ENCODE measurements around the gene SDC3.

Gene SDC3

GRCh38 chr1:30929135-30929889 is 20.8 kb upstream of the SDC3 start:
- Histone ChIP-seq H3K4me1 (ENCODE audit: control insufficient read depth in 1 of 2, insufficient read depth in 2 of 2, low read length in 2 of 2) (no peaks in the 10 kb centered on the region), H3K9me3 (ENCODE audit: control insufficient read depth in 1 of 2, low read length in 2 of 2) (no peaks in the 10 kb centered on the region), H3K27ac (ENCODE audit: low read depth, low read length) (no peak overlapping the region), H3K4me3 (ENCODE audit: low read depth in 1 of 2, low read length in 2 of 2) (no peak overlapping the region), H3K36me3 (ENCODE audit: control insufficient read depth in 1 of 2, insufficient read depth in 2 of 2, low read length in 2 of 2) (peaks cover 14 to 17% of the 10 kb centered on the region in 2 donors), H3K27me3 (ENCODE audit: control insufficient read depth in 1 of 2, insufficient read depth in 2 of 2, low read length in 2 of 2) (no peaks in the 10 kb centered on the region), H3K9ac (ENCODE audit: low read depth in 1 of 2, low read length in 2 of 2) (no peak overlapping the region)

GRCh38 chr1:30928789-30929134 is 20.2 kb upstream of the SDC3 start:
- peaks cover 9 to 12% of the 10 kb centered on the region in 2 donors for H3K36me3 ChIP-seq (ENCODE audit: control insufficient read depth in 1 of 2, insufficient read depth in 2 of 2, low read length in 2 of 2)
- no peak overlapping the region for H3K9ac ChIP-seq (ENCODE audit: low read depth in 1 of 2, low read length in 2 of 2)
- no peak overlapping the region for H3K4me3 ChIP-seq (ENCODE audit: low read depth in 1 of 2, low read length in 2 of 2)
- H3K4me1 ChIP-seq (ENCODE audit: control insufficient read depth in 1 of 2, insufficient read depth in 2 of 2, low read length in 2 of 2): no peaks in the 10 kb centered on the region
- no peaks in the 10 kb centered on the region for H3K9me3 ChIP-seq (ENCODE audit: control insufficient read depth in 1 of 2, low read length in 2 of 2)
- no peaks in the 10 kb centered on the region for H3K27me3 ChIP-seq (ENCODE audit: control insufficient read depth in 1 of 2, insufficient read depth in 2 of 2, low read length in 2 of 2)
- H3K27ac ChIP-seq (ENCODE audit: low read depth, low read length): no peak overlapping the region

- no peak overlapping the region for H3K9ac ChIP-seq (ENCODE audit: low read depth in 1 of 2, low read length in 2 of 2)
- H3K27ac ChIP-seq (ENCODE audit: low read depth, low read length): no peak overlapping the region
- H3K4me3 ChIP-seq (ENCODE audit: low read depth in 1 of 2, low read length in 2 of 2): no peak overlapping the region
- peaks cover 3 to 6% of the 10 kb centered on the region in 2 donors for H3K36me3 ChIP-seq (ENCODE audit: control insufficient read depth in 1 of 2, insufficient read depth in 2 of 2, low read length in 2 of 2)
- H3K4me1 ChIP-seq (ENCODE audit: control insufficient read depth in 1 of 2, insufficient read depth in 2 of 2, low read length in 2 of 2): no peaks in the 10 kb centered on the region
- H3K9me3 ChIP-seq (ENCODE audit: control insufficient read depth in 1 of 2, low read length in 2 of 2): no peaks in the 10 kb centered on the region
- no peaks in the 10 kb centered on the region for H3K27me3 ChIP-seq (ENCODE audit: control insufficient read depth in 1 of 2, insufficient read depth in 2 of 2, low read length in 2 of 2)
Measured at GRCh38 chr1:30928171-30928570, 19.6 kb upstream of the SDC3 start.

DNA sequence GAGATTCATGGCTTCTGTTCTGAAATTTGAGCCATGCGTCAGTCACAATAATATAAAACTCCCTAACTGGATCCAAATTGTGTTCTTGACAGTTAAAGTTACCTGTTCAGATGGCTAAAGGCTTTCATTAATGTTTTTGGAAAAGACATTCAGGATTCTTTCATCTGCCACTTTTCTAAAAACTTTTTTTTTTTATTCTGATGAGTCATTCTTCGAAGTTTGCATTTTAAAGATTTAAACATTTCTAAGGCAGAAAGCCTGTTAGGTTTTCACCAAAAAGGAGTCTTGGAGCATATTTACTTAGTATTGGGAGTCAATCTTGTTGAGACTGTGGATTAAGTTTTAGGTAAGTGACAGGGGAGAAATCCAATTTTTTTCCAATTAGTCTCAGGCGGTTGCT is 18.9 kb upstream of the SDC3 start:
- H3K27ac ChIP-seq (ENCODE audit: low read depth, low read length): no peak overlapping the region
- H3K27me3 ChIP-seq (ENCODE audit: control insufficient read depth in 1 of 2, insufficient read depth in 2 of 2, low read length in 2 of 2): no peaks in the 10 kb centered on the region
- H3K4me1 ChIP-seq (ENCODE audit: control insufficient read depth in 1 of 2, insufficient read depth in 2 of 2, low read length in 2 of 2): no peaks in the 10 kb centered on the region
- no peaks in the 10 kb centered on the region for H3K36me3 ChIP-seq (ENCODE audit: control insufficient read depth in 1 of 2, insufficient read depth in 2 of 2, low read length in 2 of 2)
- H3K4me3 ChIP-seq (ENCODE audit: low read depth in 1 of 2, low read length in 2 of 2): no peak overlapping the region
- no peaks in the 10 kb centered on the region for H3K9me3 ChIP-seq (ENCODE audit: control insufficient read depth in 1 of 2, low read length in 2 of 2)
- no peak overlapping the region for H3K9ac ChIP-seq (ENCODE audit: low read depth in 1 of 2, low read length in 2 of 2)

DNA sequence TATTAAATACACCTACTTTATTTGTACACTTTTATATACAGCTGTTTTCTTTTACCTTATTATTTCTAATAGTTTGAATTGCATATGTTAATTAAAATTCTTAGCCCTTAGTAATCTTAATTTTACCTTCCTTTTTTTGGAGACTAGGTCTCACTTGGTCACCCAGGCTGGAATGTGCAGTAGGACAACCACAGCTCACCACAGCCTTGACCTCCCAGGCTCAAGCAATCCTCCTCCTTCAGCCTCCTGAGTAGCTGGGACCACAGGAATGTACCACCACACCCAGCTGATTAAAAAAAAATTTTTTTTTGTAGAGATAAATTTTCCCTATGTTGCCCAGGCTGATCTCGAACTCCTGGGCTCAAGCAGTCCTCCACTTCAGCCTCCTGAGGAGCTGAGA is 15.0 kb upstream of the SDC3 start:
- Histone ChIP-seq H3K9ac (ENCODE audit: low read depth in 1 of 2, low read length in 2 of 2) (no peak overlapping the region), H3K4me1 (ENCODE audit: control insufficient read depth in 1 of 2, insufficient read depth in 2 of 2, low read length in 2 of 2) (no peaks in the 10 kb centered on the region), H3K36me3 (ENCODE audit: control insufficient read depth in 1 of 2, insufficient read depth in 2 of 2, low read length in 2 of 2) (no peaks in the 10 kb centered on the region), H3K9me3 (ENCODE audit: control insufficient read depth in 1 of 2, low read length in 2 of 2) (no peaks in the 10 kb centered on the region), H3K27me3 (ENCODE audit: control insufficient read depth in 1 of 2, insufficient read depth in 2 of 2, low read length in 2 of 2) (no peaks in the 10 kb centered on the region), H3K27ac (ENCODE audit: low read depth, low read length) (no peak overlapping the region), H3K4me3 (ENCODE audit: low read depth in 1 of 2, low read length in 2 of 2) (no peak overlapping the region)

GRCh38 chr1:30920827-30921226 is 12.3 kb upstream of the SDC3 start:
- H3K27ac ChIP-seq (ENCODE audit: low read depth, low read length): no peak overlapping the region
- H3K4me1 ChIP-seq (ENCODE audit: control insufficient read depth in 1 of 2, insufficient read depth in 2 of 2, low read length in 2 of 2): no peaks in the 10 kb centered on the region

DNA sequence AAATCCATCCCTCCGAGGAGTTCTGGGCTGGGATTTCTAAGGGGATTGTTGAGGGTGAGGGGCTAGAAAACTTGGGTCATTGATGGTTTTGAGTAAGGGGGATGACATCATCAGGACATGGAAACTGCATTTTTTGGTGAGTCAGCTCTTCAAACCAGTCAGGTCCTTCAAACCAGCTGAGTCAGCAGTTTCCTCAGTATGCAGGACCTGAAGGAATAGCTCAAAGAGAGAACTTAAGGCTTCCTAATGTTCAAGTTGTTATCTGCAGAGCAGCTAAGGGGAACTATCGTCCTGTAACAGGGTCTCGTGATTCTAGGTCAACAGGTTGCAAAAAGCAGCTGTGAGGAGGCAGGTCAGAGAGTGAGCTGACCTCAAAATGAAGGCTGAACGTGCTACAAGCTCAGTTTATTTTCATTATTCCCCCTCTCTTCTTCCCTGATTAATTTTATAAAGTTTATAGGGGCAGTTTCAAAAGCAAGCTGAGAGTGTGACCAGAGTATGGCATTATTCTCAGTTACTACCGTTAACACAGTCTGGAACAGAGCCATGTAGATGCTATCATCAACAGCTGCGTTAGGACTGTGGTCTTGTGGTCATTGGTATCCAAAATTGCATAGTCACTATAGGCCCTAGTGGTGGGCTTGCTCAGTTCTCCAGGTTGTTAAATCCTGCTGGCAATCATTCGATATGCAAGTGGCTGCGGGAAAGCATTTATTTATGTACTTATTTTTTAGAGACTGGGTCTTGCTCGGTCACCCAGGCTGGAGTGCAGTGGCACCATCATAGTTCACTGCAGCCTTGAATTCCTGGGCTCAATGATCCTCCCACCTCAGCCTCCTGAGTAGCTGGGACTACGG is 10.7 kb upstream of the SDC3 start:
- H3K36me3 ChIP-seq (ENCODE audit: control insufficient read depth in 1 of 2, insufficient read depth in 2 of 2, low read length in 2 of 2): no peaks in the 10 kb centered on the region
- H3K27ac ChIP-seq (ENCODE audit: low read depth, low read length): no peak overlapping the region
- H3K4me3 ChIP-seq (ENCODE audit: low read depth in 1 of 2, low read length in 2 of 2): no peak overlapping the region
- H3K9me3 ChIP-seq (ENCODE audit: control insufficient read depth in 1 of 2, low read length in 2 of 2): no peaks in the 10 kb centered on the region
- H3K4me1 ChIP-seq (ENCODE audit: control insufficient read depth in 1 of 2, insufficient read depth in 2 of 2, low read length in 2 of 2): no peaks in the 10 kb centered on the region
- H3K9ac ChIP-seq (ENCODE audit: low read depth in 1 of 2, low read length in 2 of 2): no peak overlapping the region
- H3K27me3 ChIP-seq (ENCODE audit: control insufficient read depth in 1 of 2, insufficient read depth in 2 of 2, low read length in 2 of 2): no peaks in the 10 kb centered on the region

More at GRCh38 chr1:30920827-30921226, 12.3 kb upstream of the SDC3 start:
- Histone ChIP-seq H3K27me3 (ENCODE audit: control insufficient read depth in 1 of 2, insufficient read depth in 2 of 2, low read length in 2 of 2) (no peaks in the 10 kb centered on the region), H3K9me3 (ENCODE audit: control insufficient read depth in 1 of 2, low read length in 2 of 2) (no peaks in the 10 kb centered on the region), H3K9ac (ENCODE audit: low read depth in 1 of 2, low read length in 2 of 2) (no peak overlapping the region), H3K4me3 (ENCODE audit: low read depth in 1 of 2, low read length in 2 of 2) (no peak overlapping the region), H3K36me3 (ENCODE audit: control insufficient read depth in 1 of 2, insufficient read depth in 2 of 2, low read length in 2 of 2) (no peaks in the 10 kb centered on the region)

DNA sequence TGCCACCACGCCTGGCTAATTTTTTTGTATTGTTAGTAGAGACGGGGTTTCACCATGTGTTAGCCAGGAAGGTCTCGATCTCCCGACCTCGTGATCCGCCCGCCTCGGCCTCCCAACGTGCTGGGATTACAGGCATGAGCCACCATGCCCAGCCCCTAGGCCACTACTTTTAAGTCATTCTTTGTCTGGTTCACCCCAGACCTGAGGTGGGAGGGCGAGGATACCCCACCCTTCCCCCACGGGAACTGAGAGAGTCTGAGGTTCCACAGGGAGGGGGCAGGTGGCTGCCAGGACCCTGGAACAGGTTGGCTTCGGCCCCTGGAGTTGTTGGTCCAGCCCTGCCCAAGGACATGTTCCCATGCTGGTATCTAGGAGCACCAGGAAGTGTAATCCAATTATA is 7.7 kb upstream of the SDC3 start:
- no peak overlapping the region for H3K4me3 ChIP-seq (ENCODE audit: low read depth in 1 of 2, low read length in 2 of 2)
- H3K36me3 ChIP-seq (ENCODE audit: control insufficient read depth in 1 of 2, insufficient read depth in 2 of 2, low read length in 2 of 2): no peaks in the 10 kb centered on the region
- H3K27me3 ChIP-seq (ENCODE audit: control insufficient read depth in 1 of 2, insufficient read depth in 2 of 2, low read length in 2 of 2): no peaks in the 10 kb centered on the region
- no peaks in the 10 kb centered on the region for H3K9me3 ChIP-seq (ENCODE audit: control insufficient read depth in 1 of 2, low read length in 2 of 2)
- H3K4me1 ChIP-seq (ENCODE audit: control insufficient read depth in 1 of 2, insufficient read depth in 2 of 2, low read length in 2 of 2): no peaks in the 10 kb centered on the region
- no peak overlapping the region for H3K27ac ChIP-seq (ENCODE audit: low read depth, low read length)
- H3K9ac ChIP-seq (ENCODE audit: low read depth in 1 of 2, low read length in 2 of 2): no peak overlapping the region

DNA sequence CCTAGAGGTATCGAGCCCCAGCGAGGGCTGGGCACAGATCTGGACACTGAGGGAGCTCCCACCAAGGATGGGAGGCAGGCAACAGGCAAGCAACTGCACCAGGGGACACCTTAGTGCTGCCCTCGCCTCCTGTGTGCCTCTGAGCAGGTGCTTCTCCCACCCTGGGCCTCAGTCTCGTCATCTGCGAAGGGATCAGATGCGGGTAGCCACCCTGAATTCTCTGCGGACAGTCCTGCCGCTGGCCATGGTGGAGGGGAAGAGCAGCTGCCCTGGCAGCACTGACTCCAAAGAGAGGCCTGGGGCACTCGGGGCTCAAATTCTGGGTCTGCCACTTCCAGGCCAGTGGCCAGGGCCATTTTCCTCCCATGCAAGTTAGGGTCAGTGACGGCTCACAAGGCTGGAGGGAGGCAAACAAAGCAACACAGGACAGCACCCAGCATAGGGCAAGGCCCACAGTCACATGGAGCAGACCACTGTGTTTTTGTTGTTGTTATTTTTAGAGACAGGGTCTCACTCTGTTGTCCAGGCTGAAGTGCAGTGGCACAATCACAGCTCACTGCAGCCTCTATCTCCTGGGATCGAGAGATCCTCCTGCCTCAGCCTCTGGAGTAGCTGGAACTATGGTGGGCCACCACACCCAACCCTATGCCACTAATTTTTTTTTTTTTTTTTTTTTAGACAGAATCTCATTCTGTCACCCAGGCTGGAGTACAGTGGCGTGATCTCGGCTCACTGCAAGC is 7.1 kb upstream of the SDC3 start:
- no peak overlapping the region for H3K9ac ChIP-seq (ENCODE audit: low read depth in 1 of 2, low read length in 2 of 2)
- H3K4me1 ChIP-seq (ENCODE audit: control insufficient read depth in 1 of 2, insufficient read depth in 2 of 2, low read length in 2 of 2): peaks cover 1 to 6% of the 10 kb centered on the region in 2 donors
- no peak overlapping the region for H3K27ac ChIP-seq (ENCODE audit: low read depth, low read length)
- H3K36me3 ChIP-seq (ENCODE audit: control insufficient read depth in 1 of 2, insufficient read depth in 2 of 2, low read length in 2 of 2): no peaks in the 10 kb centered on the region
- no peak overlapping the region for H3K4me3 ChIP-seq (ENCODE audit: low read depth in 1 of 2, low read length in 2 of 2)
- H3K27me3 ChIP-seq (ENCODE audit: control insufficient read depth in 1 of 2, insufficient read depth in 2 of 2, low read length in 2 of 2): no peaks in the 10 kb centered on the region
- no peaks in the 10 kb centered on the region for H3K9me3 ChIP-seq (ENCODE audit: control insufficient read depth in 1 of 2, low read length in 2 of 2)

GRCh38 chr1:30914931-30915330 is 6.4 kb upstream of the SDC3 start:
- Histone ChIP-seq H3K4me3 (ENCODE audit: low read depth in 1 of 2, low read length in 2 of 2) (no peak overlapping the region), H3K4me1 (ENCODE audit: control insufficient read depth in 1 of 2, insufficient read depth in 2 of 2, low read length in 2 of 2) (peaks cover 6 to 8% of the 10 kb centered on the region in 2 donors), H3K27ac (ENCODE audit: low read depth, low read length) (no peak overlapping the region), H3K27me3 (ENCODE audit: control insufficient read depth in 1 of 2, insufficient read depth in 2 of 2, low read length in 2 of 2) (no peaks in the 10 kb centered on the region), H3K9ac (ENCODE audit: low read depth in 1 of 2, low read length in 2 of 2) (no peak overlapping the region), H3K36me3 (ENCODE audit: control insufficient read depth in 1 of 2, insufficient read depth in 2 of 2, low read length in 2 of 2) (no peaks in the 10 kb centered on the region), H3K9me3 (ENCODE audit: control insufficient read depth in 1 of 2, low read length in 2 of 2) (no peaks in the 10 kb centered on the region)
